ENCODE results near the gene CCN6. TPM values are rescaled to one million over a fixed set of nuclear protein-coding genes. Genes with fewer than 3 reads are reported as not detected.

The CCN6 gene
- total RNA-seq, 4 donors from 2014 or later: 0.39 to 0.42 TPM; not detected in 2

DNA sequence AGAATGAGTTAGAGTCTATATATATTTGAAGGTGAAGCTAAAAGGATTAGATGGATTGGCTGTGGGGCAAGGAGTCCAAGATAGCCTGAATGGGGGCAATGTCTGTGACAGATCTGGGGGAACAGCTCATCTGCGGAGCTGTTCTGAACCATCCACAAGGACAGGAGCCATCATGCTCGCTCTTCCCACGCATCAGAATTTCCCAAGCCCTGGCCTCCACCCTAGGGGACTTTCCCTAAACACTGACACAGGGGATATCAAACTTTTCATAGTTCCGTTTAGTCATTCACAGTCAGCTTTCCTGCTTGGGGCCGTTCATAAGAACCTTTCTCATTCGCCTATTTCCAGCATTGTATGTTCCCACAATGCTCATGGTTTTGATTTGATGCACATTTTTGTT is 37.6 kb upstream of the CCN6 start:
- peak overlapping the region in 2 of 4 donors; percentile 82 to 87 for H3K27ac ChIP-seq
- no peaks in the 10 kb centered on the region for H3K27me3 ChIP-seq
- H3K36me3 ChIP-seq: no peaks in the 10 kb centered on the region
- TF ChIP-seq, protein P1, sequence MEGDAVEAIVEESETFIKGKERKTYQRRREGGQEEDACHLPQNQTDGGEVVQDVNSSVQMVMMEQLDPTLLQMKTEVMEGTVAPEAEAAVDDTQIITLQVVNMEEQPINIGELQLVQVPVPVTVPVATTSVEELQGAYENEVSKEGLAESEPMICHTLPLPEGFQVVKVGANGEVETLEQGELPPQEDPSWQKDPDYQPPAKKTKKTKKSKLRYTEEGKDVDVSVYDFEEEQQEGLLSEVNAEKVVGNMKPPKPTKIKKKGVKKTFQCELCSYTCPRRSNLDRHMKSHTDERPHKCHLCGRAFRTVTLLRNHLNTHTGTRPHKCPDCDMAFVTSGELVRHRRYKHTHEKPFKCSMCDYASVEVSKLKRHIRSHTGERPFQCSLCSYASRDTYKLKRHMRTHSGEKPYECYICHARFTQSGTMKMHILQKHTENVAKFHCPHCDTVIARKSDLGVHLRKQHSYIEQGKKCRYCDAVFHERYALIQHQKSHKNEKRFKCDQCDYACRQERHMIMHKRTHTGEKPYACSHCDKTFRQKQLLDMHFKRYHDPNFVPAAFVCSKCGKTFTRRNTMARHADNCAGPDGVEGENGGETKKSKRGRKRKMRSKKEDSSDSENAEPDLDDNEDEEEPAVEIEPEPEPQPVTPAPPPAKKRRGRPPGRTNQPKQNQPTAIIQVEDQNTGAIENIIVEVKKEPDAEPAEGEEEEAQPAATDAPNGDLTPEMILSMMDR (IDR thresholded peaks at IDR 0.05): no peak
- peak in 1 of 2 donors; percentile 17 for TF ChIP-seq EP300 (IDR thresholded peaks at IDR 0.05)
- no peak for TF ChIP-seq POLR2A (IDR thresholded peaks at IDR 0.05)
- peaks cover 5 to 66% (median 24%) of the 10 kb centered on the region in 4 donors for H3K4me1 ChIP-seq
- DNase-seq (ENCODE audit: low spot score in 2 of 2): no peak
- 63 to 68% methylated on average over 6 of the region's 6 CpGs for WGBS, 2 donors
- H3K4me3 ChIP-seq: no peak overlapping the region
- H3K9me3 ChIP-seq: no peaks in the 10 kb centered on the region

DNA sequence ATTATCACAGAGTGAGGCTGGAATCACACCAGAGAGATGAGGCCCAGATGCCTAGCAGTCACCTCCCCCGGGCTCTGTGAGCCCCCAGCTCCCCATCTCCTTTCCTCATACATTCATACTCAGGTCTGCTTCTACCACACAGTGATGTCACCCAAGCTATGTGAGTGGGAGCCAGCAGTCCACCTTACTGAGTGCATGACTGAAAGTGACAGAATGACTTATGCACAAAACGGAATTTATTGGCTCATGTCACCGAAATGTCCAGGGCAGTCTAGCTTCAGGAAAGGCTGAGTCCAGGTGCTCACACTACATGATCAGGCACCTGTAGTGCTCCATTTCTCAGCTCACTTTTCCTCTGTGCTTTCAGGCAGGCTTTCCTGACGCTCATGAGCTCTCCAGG is 36.7 kb upstream of the CCN6 start:
- 92 to 97% methylated on average over 4 of the region's 4 CpGs for WGBS, 2 donors
- H3K4me1 ChIP-seq: peaks cover 5 to 74% (median 24%) of the 10 kb centered on the region in 4 donors
- no peaks in the 10 kb centered on the region for H3K27me3 ChIP-seq
- no peak for TF ChIP-seq EP300 (IDR thresholded peaks at IDR 0.05)
- no peak for TF ChIP-seq POLR2A (IDR thresholded peaks at IDR 0.05)
- TF ChIP-seq, protein P1 (IDR thresholded peaks at IDR 0.05): no peak
- no peaks in the 10 kb centered on the region for H3K36me3 ChIP-seq
- peak overlapping the region in 3 of 4 donors; percentile 64 to 95 (median 87) for H3K27ac ChIP-seq
- no peaks in the 10 kb centered on the region for H3K9me3 ChIP-seq
- no peak for DNase-seq (ENCODE audit: low spot score in 2 of 2)
- no peak overlapping the region for H3K4me3 ChIP-seq

DNA sequence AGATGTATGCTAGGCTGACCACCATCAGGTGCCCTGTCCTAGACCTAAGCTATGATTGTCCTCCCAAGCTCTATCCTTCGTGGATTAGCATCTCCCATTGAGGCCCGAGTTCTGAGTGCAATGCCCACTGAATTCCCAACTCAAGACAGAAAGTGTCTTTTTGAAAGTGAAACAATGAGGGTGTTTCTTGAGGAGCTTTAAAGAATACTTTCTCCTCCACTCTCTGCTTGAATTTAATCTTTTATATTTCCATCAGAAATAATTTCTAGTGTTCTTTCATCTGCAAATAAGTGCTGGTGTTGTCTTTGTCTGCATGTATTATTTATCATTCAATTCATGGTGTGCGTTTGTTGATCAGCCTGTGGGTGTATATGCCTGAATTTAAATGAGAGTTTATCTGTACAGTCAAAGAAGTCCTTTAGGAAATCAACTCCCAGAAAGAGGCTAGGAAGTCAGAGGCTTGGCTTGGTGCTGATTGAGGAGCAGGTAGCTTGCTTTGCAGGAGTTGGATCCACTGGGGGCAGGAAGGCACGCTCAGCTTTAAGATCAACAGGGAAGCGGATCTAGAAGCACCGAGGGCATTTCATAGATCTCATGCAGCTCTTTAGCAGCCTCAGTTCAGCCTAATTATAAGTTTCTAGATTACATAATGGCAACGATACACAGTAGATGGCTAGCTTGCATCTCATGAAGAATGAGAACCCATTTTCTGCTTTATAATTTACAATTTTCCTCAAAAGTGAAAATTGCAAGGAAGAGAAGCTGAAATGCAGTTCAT is 36.0 kb upstream of the CCN6 start:
- 31 to 39% methylated on average over 7 of the region's 7 CpGs for WGBS, 2 donors
- Histone ChIP-seq H3K4me1 (peaks cover 5 to 79% (median 24%) of the 10 kb centered on the region in 4 donors), H3K27me3 (no peaks in the 10 kb centered on the region), H3K9me3 (no peaks in the 10 kb centered on the region), H3K27ac (peak overlapping the region; percentile 64 to 95 (median 76)), H3K4me3 (no peak overlapping the region), H3K36me3 (no peaks in the 10 kb centered on the region)
- DNase-seq (ENCODE audit: low spot score in 2 of 2): no peak
- no peak for TF ChIP-seq EP300 (IDR thresholded peaks at IDR 0.05)
- TF ChIP-seq POLR2A (IDR thresholded peaks at IDR 0.05): no peak
- TF ChIP-seq, protein P1 (IDR thresholded peaks at IDR 0.05): no peak

DNA sequence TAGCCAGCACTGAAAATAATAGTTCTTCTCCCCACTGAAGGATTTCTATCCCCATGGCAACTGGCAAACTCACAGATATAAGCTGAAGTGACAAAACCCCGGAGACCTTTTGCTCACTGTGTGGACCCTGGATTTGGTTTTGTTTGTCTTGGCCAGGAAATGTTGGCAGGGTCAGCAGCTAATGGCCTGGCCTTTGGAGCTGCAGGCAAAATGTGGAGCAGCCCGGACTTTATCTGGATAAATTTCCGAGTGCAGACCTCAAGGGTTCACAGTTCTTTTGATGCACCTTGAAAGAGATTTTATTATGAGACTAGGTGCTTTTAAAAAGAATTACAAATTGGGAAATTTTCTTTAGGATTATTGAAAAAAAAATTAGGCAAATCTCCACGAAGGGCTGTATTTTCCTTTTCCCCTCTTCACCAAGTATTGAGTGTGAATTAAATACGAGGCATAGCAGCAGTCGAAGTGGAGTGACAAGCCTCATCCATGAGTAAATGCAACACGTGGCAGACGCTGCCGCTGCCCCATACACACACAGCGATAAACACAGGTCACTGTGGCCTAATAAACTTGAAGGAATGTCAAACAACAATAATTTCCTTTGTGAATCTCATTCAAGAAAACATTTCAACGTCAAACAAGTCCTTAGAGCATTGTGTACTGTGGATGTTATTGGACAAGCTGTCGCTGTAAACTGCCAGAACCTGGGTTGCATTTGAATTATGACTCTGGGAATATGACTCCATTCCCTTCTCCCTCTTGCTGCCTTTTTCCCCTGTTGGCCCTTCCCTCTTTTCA is 35.1 kb upstream of the CCN6 start:
- TF ChIP-seq POLR2A (IDR thresholded peaks at IDR 0.05) (peak in 1 of 2 donors; percentile 27), EP300 (IDR thresholded peaks at IDR 0.05) (peak; percentile 95 to 96)
- TF ChIP-seq, protein P1 (IDR thresholded peaks at IDR 0.05): no peak
- peak overlapping the region; percentile 64 to 95 (median 76) for H3K27ac ChIP-seq
- H3K27me3 ChIP-seq: no peaks in the 10 kb centered on the region
- WGBS, 2 donors: 7 to 10% methylated on average over 12 of the region's 12 CpGs
- H3K4me3 ChIP-seq: no peak overlapping the region
- peaks cover 5 to 78% (median 24%) of the 10 kb centered on the region in 4 donors for H3K4me1 ChIP-seq
- H3K36me3 ChIP-seq: no peaks in the 10 kb centered on the region
- H3K9me3 ChIP-seq: peaks cover 0 to 3% (median 0%) of the 10 kb centered on the region in 4 donors
- peak in 1 of 2 donors; percentile 53 for DNase-seq (ENCODE audit: low spot score in 2 of 2)

Data from tibial nerve (tissue), 4 donors.